HepG2 (cell line): ENCODE measurements around the gene DAPK3. TPM values are rescaled to one million over a fixed set of nuclear protein-coding genes. Genes with fewer than 3 reads are reported as not detected.
A peak's percentile ranks its signal among the peaks of the same experiment; 100 is the strongest.

ENCODE experiments used
- CAMTA2 ChIP-seq: sonication (generic); formaldehyde crosslinking; IDR thresholded peaks from 2 replicates; pipeline ENCODE4 v1.4.0; 2020; ENCODE audit warnings: mild to moderate bottlenecking, missing genetic modification reagents, borderline replicate concordance
- CBX1 ChIP-seq: IDR thresholded peaks from one replicate; pipeline ENCODE4 v1.6.1; 2016; ENCODE audit warnings: antibody characterized with exemption, low read depth
- GZF1 ChIP-seq: sonication (generic); formaldehyde crosslinking; IDR thresholded peaks from 2 replicates; pipeline ENCODE4 v1.5.1; 2020; ENCODE audit warnings: mild to moderate bottlenecking, missing genetic modification reagents
- MIXL1 ChIP-seq: IDR thresholded peaks from 2 replicates; pipeline ENCODE4 v1.6.1; 2016
- POLR2A ChIP-seq, 2 experiments: IDR thresholded peaks; 2 replicates each; pipeline ENCODE4 v1.6.1; 2011; ENCODE audit warnings: low read depth in 2 of 2, low read length in 2 of 2, mild to moderate bottlenecking in 1 of 2, moderate library complexity in 1 of 2; ENCODE audit not compliant: insufficient read depth in 1 of 2
- RAD21 ChIP-seq: fragments of 450-650 bp; formaldehyde crosslinking; IDR thresholded peaks from 2 replicates; pipeline ENCODE4 v1.5.0; 2020; ENCODE audit warnings: mild to moderate bottlenecking
- RFX5 ChIP-seq: IDR thresholded peaks from 2 replicates; pipeline ENCODE4 v1.6.1; 2011; ENCODE audit warnings: low read depth, low read length, improper control_type of control experiment
- RNF2 ChIP-seq: fragments of 450-650 bp; conservative IDR thresholded peaks from 2 replicates; pipeline ENCODE4 v1.6.1; 2016; ENCODE audit warnings: low read depth
- SP5 ChIP-seq: IDR thresholded peaks from 2 replicates; pipeline ENCODE4 v1.6.1; 2016; ENCODE audit warnings: low read depth, borderline replicate concordance
- SSRP1 ChIP-seq: IDR thresholded peaks from 2 replicates; pipeline ENCODE4 v1.6.1; 2016; ENCODE audit warnings: control low read depth
- TBP ChIP-seq: sonication (generic); formaldehyde crosslinking; IDR thresholded peaks from 2 replicates; pipeline ENCODE4 v1.5.0; 2020; ENCODE audit warnings: missing genetic modification reagents
- TEAD2 ChIP-seq: sonication (generic); formaldehyde crosslinking; IDR thresholded peaks from 2 replicates; pipeline ENCODE4 v1.9.0; 2021; ENCODE audit warnings: missing genetic modification reagents
- ZFX ChIP-seq: sonication (generic); formaldehyde crosslinking; IDR thresholded peaks from 2 replicates; pipeline ENCODE4 v1.4.0; 2020; ENCODE audit warnings: mild to moderate bottlenecking, low read depth, missing genetic modification reagents, moderate library complexity
- ZNF205 ChIP-seq: IDR thresholded peaks from 2 replicates; pipeline ENCODE4 v1.6.1; 2018; ENCODE audit warnings: missing biosample characterization, missing genetic modification reagents
- ZNF337 ChIP-seq: sonication (generic); formaldehyde crosslinking; IDR thresholded peaks from 2 replicates; pipeline ENCODE4 v1.5.1; 2020; ENCODE audit warnings: missing genetic modification reagents, low read depth, mild to moderate bottlenecking, borderline replicate concordance
- ZNF33B ChIP-seq: sonication (generic); formaldehyde crosslinking; IDR thresholded peaks from 2 replicates; pipeline ENCODE4 v1.5.1; 2020; ENCODE audit warnings: mild to moderate bottlenecking, missing genetic modification reagents
- ZNF674 ChIP-seq: sonication (generic); formaldehyde crosslinking; IDR thresholded peaks from 2 replicates; pipeline ENCODE4 v1.5.0; 2020; ENCODE audit warnings: low read depth, mild to moderate bottlenecking, missing genetic modification reagents
- polyA plus RNA-seq, 8 experiments: library from polyadenylated mRNA; depleted of rRNA in 3 of 8; stranded (reverse) in 7 of 8; unstranded in 1 of 8; fragments of >200 nt; fragmentation: Illumina TruSeq in 4 of 8; extraction: Trizol in 4 of 8; gene quantifications; 2 replicates each; pipeline versions ENCODE4 v1.2.1 to v1.2.3, GENCODE V29; 2011 to 2016; ENCODE audit warnings: low read depth in 4 of 8, missing spikeins in 1 of 8, mixed read lengths in 1 of 8; ENCODE audit not compliant: insufficient read depth in 1 of 8
- total RNA-seq, 5 experiments: library from RNA; depleted of rRNA; stranded (reverse); fragments of >200 nt; fragmentation: Illumina TruSeq; extraction: Trizol; gene quantifications; 2 replicates each; pipeline ENCODE4 v1.2.3, GENCODE V29; 2016; ENCODE audit warnings: low read depth in 1 of 5
- TF ChIP-seq, protein P1 (sequence below): sonication (generic); formaldehyde crosslinking; IDR thresholded peaks from 2 replicates; pipeline ENCODE4 v1.4.0; 2020; ENCODE audit warnings: missing genetic modification reagents
- TF ChIP-seq, protein P2 (sequence below): sonication (generic); formaldehyde crosslinking; IDR thresholded peaks from 2 replicates; pipeline ENCODE4 v1.4.0; 2020; ENCODE audit warnings: missing genetic modification reagents, borderline replicate concordance
- TF ChIP-seq, protein P3 (sequence below): sonication (generic); formaldehyde crosslinking; IDR thresholded peaks from 2 replicates; pipeline ENCODE4 v1.5.0; 2020; ENCODE audit warnings: missing genetic modification reagents
- TF ChIP-seq, protein P4 (sequence below): sonication (generic); formaldehyde crosslinking; IDR thresholded peaks from 2 replicates; pipeline ENCODE4 v1.5.0; 2020; ENCODE audit warnings: mild to moderate bottlenecking, missing genetic modification reagents, borderline replicate concordance

DAPK3 gene
- total and polyA plus RNA-seq, 2 of the 13 experiments (the other 11 are each of a cell fraction or from before 2014, with no cell fraction given) = 30.5 to 37.3 TPM

DNA sequence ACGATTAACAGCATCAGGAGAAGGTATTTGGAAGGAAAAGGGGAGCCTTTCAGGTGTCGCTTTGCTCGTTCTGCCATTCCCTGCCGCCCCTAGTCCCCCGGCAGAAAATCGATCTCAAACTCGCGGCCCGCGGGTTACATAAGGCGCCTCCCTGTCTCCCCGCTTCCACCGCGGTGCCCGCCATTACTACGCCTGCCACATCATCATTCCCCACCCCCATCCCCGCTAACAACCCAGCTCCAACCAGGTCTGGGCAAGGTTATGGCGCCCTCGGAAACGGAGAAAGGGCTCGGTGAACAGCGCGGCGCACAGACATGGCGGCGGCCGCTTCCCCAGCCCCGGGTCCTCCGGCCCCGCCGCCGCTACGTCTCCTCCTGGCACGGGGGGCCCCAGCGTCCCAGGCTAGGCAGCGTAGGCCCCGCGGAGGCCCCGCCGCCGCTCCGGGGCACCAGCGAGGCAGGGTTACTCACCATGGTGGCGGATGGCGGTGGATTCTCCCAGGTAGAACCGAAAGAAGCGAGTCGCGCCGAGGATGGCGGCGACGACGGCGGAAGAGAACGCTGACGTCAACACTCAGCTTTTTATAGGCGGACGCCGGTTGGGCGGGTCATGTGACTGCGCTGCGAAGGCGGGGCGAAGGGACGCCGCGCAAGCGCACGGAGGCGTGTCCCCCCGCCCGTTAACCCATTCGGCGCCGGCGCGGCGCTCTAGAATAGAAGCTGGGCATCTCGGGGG is 14.2 kb upstream of the DAPK3 start, which contains the start of gene EEF2 (continued):
- TF ChIP-seq POLR2A (IDR thresholded peaks at IDR 0.05; ENCODE audit: insufficient read depth in 1 of 2, low read depth in 2 of 2, low read length in 2 of 2) = peak; percentile 99
- no peak for TF ChIP-seq SP5
- TF ChIP-seq CAMTA2 (CRISPR knock-in tag) = no peak; the same call in 1 of the 2 replicates
- peak; percentile 59 for TF ChIP-seq RAD21 (CRISPR knock-in tag)
- peak; percentile 86 for TF ChIP-seq ZFX (CRISPR knock-in tag)
- TF ChIP-seq TBP = peak; percentile 80; the same call in 1 of the 2 replicates
- peak; percentile 70 for TF ChIP-seq RFX5
- TF ChIP-seq, protein P1, sequence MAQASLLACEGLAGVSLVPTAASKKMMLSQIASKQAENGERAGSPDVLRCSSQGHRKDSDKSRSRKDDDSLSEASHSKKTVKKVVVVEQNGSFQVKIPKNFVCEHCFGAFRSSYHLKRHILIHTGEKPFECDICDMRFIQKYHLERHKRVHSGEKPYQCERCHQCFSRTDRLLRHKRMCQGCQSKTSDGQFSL (CRISPR knock-in tag) = no peak
- peak; percentile 81; the same call in 1 of the 2 replicates for TF ChIP-seq ZNF33B (CRISPR knock-in tag)
- no peak for TF ChIP-seq ZNF337 (CRISPR knock-in tag)
- TF ChIP-seq SSRP1 = no peak
- 0 out of 2 replicates have a peak, but pooled peaks have one; percentile 14 for TF ChIP-seq TEAD2
- TF ChIP-seq CBX1 = peak; percentile 90
- no peak; the same call in 1 of the 2 replicates for TF ChIP-seq MIXL1 (CRISPR knock-in tag)
- TF ChIP-seq ZNF205 (CRISPR knock-in tag) = peak; percentile 84
- TF ChIP-seq, protein P2, sequence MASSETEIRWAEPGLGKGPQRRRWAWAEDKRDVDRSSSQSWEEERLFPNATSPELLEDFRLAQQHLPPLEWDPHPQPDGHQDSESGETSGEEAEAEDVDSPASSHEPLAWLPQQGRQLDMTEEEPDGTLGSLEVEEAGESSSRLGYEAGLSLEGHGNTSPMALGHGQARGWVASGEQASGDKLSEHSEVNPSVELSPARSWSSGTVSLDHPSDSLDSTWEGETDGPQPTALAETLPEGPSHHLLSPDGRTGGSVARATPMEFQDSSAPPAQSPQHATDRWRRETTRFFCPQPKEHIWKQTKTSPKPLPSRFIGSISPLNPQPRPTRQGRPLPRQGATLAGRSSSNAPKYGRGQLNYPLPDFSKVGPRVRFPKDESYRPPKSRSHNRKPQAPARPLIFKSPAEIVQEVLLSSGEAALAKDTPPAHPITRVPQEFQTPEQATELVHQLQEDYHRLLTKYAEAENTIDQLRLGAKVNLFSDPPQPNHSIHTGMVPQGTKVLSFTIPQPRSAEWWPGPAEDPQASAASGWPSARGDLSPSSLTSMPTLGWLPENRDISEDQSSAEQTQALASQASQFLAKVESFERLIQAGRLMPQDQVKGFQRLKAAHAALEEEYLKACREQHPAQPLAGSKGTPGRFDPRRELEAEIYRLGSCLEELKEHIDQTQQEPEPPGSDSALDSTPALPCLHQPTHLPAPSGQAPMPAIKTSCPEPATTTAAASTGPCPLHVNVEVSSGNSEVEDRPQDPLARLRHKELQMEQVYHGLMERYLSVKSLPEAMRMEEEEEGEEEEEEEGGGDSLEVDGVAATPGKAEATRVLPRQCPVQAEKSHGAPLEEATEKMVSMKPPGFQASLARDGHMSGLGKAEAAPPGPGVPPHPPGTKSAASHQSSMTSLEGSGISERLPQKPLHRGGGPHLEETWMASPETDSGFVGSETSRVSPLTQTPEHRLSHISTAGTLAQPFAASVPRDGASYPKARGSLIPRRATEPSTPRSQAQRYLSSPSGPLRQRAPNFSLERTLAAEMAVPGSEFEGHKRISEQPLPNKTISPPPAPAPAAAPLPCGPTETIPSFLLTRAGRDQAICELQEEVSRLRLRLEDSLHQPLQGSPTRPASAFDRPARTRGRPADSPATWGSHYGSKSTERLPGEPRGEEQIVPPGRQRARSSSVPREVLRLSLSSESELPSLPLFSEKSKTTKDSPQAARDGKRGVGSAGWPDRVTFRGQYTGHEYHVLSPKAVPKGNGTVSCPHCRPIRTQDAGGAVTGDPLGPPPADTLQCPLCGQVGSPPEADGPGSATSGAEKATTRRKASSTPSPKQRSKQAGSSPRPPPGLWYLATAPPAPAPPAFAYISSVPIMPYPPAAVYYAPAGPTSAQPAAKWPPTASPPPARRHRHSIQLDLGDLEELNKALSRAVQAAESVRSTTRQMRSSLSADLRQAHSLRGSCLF (CRISPR knock-in tag) = no peak
- TF ChIP-seq, protein P3, sequence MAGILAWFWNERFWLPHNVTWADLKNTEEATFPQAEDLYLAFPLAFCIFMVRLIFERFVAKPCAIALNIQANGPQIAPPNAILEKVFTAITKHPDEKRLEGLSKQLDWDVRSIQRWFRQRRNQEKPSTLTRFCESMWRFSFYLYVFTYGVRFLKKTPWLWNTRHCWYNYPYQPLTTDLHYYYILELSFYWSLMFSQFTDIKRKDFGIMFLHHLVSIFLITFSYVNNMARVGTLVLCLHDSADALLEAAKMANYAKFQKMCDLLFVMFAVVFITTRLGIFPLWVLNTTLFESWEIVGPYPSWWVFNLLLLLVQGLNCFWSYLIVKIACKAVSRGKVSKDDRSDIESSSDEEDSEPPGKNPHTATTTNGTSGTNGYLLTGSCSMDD (CRISPR knock-in tag) = no peak
- TF ChIP-seq GZF1 (CRISPR knock-in tag) = peak; percentile 56; the same call in 1 of the 2 replicates
- no peak for TF ChIP-seq ZNF674
- TF ChIP-seq, protein P4, sequence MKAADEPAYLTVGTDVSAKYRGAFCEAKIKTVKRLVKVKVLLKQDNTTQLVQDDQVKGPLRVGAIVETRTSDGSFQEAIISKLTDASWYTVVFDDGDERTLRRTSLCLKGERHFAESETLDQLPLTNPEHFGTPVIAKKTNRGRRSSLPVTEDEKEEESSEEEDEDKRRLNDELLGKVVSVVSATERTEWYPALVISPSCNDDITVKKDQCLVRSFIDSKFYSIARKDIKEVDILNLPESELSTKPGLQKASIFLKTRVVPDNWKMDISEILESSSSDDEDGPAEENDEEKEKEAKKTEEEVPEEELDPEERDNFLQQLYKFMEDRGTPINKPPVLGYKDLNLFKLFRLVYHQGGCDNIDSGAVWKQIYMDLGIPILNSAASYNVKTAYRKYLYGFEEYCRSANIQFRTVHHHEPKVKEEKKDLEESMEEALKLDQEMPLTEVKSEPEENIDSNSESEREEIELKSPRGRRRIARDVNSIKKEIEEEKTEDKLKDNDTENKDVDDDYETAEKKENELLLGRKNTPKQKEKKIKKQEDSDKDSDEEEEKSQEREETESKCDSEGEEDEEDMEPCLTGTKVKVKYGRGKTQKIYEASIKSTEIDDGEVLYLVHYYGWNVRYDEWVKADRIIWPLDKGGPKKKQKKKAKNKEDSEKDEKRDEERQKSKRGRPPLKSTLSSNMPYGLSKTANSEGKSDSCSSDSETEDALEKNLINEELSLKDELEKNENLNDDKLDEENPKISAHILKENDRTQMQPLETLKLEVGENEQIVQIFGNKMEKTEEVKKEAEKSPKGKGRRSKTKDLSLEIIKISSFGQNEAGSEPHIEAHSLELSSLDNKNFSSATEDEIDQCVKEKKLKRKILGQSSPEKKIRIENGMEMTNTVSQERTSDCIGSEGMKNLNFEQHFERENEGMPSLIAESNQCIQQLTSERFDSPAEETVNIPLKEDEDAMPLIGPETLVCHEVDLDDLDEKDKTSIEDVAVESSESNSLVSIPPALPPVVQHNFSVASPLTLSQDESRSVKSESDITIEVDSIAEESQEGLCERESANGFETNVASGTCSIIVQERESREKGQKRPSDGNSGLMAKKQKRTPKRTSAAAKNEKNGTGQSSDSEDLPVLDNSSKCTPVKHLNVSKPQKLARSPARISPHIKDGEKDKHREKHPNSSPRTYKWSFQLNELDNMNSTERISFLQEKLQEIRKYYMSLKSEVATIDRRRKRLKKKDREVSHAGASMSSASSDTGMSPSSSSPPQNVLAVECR (CRISPR knock-in tag) = peak; percentile 98
- 0 out of 2 replicates have a peak, but pooled peaks have one; percentile 47 for TF ChIP-seq RNF2
